ENCODE results near the gene CAB39.

Gene CAB39

GRCh38 chr2:230758566-230759480 lies 46.2 kb downstream of the CAB39 start:
- DNase-seq: no peak

- no peak for DNase-seq
Observed at GRCh38 chr2:230759481-230760167, 47.0 kb downstream of the CAB39 start.

DNA sequence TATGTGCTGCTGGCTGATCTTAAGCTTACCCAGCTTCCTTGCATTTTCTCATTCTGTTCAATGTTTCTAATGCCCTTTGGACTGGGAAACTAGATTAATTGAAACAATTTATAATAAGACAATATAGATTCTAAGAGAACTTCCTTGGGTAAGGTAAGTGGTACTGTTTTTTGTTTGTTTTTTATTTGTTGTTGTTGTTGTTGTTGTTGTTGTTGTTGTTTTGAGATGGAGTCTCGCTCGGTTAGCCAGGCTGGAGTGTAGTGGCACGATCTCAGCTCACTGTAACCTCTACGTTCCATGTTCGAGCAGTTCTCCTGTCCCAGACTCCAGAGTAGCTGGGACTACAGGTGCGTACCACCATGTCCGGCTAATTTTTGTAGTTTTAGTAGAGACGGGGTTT lies 49.1 kb downstream of the CAB39 start:
- no peak for DNase-seq

DNA sequence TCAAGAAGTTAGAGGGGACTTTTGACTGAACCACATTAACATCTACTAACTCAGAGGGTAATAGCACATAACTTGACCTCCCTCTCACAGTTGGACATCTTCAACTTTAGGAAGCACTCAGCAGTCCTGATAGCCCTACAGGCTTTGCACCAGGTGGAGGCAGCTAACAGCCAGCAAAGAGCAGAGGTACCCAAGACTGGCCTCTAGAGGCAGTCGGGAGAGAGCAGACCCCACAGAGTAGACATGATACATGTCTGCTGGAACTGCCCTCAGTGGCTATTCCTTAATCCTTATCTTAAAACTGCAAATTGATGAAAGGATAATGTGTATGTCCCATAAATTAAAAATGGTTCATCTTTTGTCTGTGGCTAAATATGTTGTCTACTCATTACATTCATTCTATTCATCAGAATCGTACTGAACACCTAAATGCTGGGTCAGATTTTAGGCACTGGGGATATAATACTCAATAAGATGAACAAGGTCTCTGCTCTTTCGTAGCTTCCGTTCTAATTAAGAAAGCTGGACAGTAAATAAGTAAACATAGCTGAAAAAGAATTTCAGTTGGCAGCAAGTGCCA lies 49.8 kb downstream of the CAB39 start:
- no peak for DNase-seq

- no peak for DNase-seq
Observed at GRCh38 chr2:230764346-230764745, 51.7 kb downstream of the CAB39 start.

- no peak for DNase-seq
Observed at GRCh38 chr2:230765611-230766300, 53.1 kb downstream of the CAB39 start.

DNA sequence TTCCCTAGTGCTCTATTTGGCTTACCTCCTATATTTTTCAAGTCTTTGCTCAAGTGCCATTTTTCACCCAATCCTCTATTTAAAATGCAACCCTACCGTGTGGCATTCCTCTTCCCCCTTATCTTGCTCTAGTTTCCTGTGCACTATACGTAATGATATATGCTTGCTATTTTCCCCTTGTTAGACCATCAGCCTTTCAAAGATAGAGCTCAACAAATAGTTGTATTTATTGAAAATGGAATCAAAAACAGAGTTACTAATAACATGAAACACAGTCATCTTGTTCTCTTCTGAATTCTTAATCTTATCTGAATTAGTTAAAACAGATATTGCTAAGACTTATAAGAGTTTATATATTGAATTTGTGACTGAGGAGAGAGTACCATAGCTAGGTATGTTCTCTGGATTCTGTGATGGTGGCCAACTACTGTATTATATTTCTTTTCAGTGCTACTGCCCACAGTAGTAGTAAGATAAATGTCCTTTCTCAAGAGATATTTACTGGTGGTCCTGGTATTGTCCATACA lies 55.3 kb downstream of the CAB39 start:
- DNase-seq: no peak

DNA sequence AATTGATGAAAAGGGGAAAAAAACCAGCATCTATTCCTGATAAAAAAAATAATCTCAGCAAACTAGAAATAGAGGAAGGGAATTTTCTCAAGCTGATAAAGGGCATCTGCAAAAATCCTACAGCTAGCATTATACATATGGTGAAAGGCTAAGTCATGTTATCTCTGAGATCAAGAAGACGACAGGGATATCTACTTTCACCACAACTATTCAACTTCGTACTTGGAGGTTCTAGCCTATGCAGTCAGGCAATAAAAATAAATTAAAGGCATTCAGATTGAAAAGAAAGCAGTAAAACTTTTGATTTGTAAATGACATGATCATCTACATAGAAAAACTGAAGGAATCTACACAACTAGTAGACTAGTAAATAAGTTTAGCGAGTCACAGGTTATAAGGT lies 58.2 kb downstream of the CAB39 start:
- no peak for DNase-seq

DNA sequence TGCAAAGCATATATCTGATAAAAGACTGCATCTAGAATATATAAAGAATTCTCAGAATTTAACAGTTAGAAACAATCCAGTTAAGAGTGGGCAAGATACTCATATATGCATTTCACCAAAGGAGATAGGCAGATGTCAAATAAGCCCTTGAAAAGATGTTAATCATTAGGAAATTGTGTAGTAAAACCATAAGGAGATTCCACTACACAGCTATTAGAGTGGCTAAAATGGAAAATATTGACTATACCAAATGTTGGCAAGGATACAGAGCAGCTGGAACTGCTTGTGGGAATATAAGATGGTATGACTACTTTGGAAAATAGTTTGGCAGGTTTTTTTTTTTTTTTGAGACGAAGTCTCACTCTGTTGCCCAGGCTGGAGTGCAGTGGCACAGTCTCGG lies 59.5 kb downstream of the CAB39 start:
- DNase-seq: no peak

DNA sequence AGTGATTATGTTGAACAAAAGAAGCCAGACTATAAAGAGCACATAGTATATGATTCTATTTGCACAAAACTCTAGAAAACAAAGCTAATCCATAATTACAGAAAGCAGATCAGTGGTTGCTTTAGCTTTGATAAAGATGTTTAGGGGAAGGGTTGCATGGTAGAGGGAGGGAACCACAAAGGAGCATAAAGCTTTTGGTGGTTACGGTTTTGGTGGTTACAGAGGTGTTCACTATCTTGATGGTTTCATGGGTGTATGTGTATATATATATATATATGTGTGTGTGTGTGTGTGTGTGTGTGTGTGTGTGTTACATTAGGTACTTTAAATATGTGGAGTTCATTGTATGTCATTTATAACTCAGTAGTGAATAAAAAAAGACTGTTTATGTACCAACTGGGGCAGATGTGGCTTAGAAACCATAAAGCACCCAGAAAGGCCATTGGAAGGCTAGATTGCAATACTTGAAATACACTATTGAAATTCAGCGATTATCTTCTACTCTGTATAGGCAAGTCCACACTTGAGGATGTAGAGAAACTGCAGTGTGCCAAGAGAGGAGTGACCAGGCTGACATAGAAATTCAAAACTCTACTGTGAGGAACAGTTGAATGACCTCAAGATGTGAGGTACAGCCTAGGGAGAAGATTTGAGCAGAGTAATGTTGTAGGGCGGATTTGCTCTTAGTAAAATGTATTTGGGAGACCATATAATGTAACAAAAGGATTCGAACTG lies 60.6 kb downstream of the CAB39 start:
- no peak for DNase-seq

DNA sequence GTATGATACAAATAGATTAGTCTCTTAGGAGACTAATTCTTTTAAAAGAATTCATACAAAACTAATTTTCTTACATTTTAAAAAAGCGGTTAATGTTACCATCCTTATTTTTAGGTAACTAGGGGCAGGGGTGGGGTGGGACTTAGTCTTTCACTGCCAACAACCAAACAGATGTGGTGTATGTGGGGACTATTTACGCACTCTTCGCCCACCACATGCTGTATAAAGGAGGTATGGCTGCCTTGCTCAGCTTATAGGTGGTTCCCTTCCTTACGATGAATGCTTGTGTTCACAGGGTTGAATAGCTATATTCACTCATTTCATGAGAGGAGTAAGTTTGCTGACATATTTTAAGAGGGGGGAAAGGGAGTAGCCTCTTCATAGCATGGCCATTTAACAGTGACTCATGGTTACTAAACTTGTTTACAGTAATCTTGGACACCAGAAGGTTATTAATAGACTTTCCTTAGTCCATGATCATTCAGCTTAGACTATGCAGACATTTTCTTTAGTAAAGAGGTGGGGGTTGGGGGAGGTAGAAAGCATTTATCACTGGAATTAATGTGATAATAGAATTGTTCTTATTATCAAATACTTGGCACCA lies 61.8 kb downstream of the CAB39 start:
- no peak for DNase-seq

- DNase-seq: no peak
Observed at GRCh38 chr2:230775737-230776136, 63.1 kb downstream of the CAB39 start.

DNA sequence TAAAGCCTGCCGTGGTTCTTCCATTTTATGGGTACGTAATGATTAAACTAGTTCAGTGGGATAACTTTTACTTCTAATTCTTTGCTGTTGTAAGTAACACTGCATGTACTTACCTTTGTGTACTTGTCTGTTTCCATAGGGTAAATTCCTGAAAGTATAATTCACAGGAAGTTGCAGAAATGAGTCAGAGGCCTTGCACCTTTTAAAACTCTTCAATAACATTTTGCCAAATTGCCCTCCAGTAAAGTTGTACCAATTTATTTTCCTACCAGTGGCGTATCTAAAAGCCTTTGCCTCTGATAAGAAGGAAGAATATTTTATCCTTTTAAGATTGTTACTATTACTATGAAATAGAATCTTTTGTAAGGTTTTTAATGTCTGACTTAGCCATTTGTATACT lies 65.1 kb downstream of the CAB39 start:
- DNase-seq: no peak

GRCh38 chr2:230778350-230779063 lies 65.9 kb downstream of the CAB39 start:
- no peak for DNase-seq

DNA sequence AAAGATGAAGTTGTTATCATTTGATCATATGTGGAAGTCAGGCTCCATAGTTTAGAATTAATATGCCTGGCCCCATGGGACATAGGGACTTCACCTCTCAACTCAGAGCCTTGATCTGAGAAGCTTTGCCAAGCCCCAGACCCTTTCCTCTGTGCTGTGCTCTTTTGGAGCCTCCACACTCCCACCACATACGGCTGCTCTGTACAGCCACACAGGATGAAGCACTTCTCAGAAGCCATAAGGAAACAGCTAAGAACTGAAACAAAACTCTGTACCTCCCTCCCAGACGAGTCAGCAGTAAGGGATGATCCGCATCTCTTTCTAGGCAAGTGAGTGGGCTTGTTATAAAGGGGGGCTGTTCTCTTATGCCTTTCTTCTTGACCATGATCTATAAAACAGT lies 66.5 kb downstream of the CAB39 start:
- DNase-seq: no peak

- no peak for DNase-seq
Observed at GRCh38 chr2:230779607-230780006, 67.0 kb downstream of the CAB39 start.

DNA sequence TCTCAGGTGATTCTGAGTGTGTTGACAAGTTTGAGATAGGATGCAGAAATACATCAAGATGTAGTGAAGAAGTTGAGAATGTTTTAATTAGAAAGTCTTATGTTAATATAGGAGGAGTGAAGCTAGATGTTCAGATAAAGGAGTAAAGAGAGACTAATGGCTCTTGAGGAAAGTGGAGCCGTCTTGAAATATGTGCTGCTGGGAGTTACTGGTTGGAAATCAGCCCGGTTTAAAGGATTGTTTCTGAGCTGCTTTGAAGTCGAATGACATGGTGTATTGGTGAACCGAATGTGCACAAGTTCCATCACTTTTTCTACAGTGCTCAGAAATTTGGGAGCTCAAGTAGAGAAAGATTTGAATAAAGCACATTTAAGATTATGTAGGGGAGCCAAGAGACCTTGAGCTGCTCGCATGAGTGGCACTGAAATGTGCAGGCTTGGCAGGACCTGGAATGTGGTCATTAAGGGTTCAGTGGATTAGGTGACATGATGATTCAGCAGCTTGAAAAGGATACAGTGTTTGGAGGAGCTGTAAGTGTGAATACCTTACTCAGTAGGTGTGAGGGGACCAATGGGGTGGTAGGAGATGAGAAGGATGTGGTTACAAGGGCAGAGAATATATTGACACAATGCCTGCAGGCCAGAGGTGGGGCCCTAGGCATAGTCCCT lies 68.6 kb downstream of the CAB39 start:
- no peak for DNase-seq

DNA sequence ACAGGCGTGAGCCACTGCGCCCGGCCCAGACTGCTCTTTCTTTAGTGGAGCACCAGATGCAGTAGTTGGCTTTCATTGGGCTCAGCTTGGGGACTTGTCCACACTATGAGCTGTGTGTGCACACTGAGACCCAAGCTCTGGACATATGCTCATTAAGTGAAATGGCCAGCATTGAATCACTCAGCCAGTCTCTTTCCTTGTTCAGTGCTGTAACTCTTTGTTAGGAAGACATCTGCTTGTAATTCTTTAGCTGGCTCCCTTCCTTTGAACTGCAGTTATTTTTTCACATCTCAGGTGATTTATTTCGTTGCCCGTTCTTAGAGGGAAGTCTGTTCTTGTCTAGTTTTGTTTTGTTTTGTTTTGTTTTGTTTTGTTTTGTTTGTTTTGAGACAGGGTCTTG lies 70.5 kb downstream of the CAB39 start:
- no peak for DNase-seq

DNA sequence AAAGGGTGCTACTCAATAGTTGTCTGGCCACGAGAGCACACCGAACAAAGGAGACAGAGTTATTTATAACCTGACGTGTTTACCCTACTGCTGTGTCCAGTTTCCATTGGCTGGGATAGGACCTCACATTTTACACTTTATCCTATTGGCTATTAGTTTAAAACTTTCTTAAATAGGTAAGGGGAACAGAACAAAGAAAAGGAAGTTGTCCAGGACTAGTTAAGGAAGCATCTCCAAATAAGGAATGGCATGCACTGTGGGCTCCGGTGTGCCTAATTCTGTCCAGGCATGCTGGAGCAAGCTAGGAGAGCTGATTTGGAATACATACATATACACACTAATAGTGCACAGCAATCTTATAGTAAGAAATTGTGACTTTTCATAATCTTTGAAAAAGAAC lies 72.2 kb downstream of the CAB39 start:
- no peak for DNase-seq

DNA sequence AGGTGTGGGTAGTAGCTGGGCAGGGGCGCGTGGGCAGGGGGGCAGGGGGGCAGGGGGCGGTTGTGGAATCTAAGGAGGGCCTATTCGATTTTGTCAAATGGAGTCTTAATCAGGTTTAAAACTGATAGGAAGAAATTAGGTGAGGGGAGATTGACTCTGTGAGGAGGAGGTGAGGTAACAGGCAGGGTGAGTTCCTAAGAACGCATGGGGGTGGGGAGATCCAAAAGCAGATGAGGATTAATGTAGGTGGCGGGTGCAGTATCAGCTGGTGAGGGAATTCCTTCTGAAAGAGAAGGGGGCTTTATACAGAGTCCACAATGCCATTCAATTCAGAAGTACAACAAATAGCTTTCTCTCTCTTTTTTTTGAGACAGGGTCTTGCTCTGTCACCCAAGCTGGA lies 72.7 kb downstream of the CAB39 start:
- DNase-seq: no peak

DNA sequence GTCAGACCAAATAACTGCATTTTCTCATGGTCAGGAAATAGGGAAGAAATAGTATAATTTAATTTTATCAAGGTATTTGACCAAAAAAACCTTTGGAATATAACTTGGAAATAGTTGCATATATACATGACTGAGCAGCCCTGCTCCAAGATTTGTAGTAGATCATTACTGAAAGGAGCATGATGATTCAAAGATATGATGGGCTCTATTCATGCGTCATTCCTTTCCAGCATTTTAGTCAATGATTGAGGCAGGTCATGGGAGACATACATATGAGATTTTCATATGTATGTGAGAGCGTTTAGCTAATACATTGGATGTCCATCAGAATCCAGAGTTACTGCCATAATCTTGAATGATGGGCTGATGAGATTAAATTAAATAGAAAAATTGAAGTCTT lies 74.5 kb downstream of the CAB39 start:
- no peak for DNase-seq
